Stimulated activated CD4-positive, alpha-beta T cell treated with anti-CD3 and anti-CD28 coated beads, Interleukin-4, amount 100 ng/mL, for 24 hours (primary cell): ENCODE measurements around the gene TGFBR3.

Experiments
- DNase-seq: peaks from one replicate; pipeline ENCODE4 v3.0.0-alpha.2; 2020

TGFBR3 gene

GRCh38 chr1:91703095-91703494, 182.9 kb downstream of the TGFBR3 start:
- DNase-seq: no peak

GRCh38 chr1:91701472-91701869, 184.5 kb downstream of the TGFBR3 start:
- no peak for DNase-seq

- DNase-seq: no peak
Measured at GRCh38 chr1:91700771-91701471, 185.0 kb downstream of the TGFBR3 start.

- no peak for DNase-seq
Measured at GRCh38 chr1:91700332-91700731, 185.6 kb downstream of the TGFBR3 start.

- no peak for DNase-seq
Measured at GRCh38 chr1:91699339-91699974, 186.5 kb downstream of the TGFBR3 start.

GRCh38 chr1:91697861-91698260, 188.1 kb downstream of the TGFBR3 start:
- DNase-seq: no peak

- peak; percentile 47 for DNase-seq
Measured at GRCh38 chr1:91697416-91697815, 188.5 kb downstream of the TGFBR3 start.

- DNase-seq: no peak
Measured at GRCh38 chr1:91696321-91696720, 189.6 kb downstream of the TGFBR3 start.

- no peak for DNase-seq
Measured at GRCh38 chr1:91693557-91693956, 192.4 kb downstream of the TGFBR3 start.

- no peak for DNase-seq
Measured at GRCh38 chr1:91691525-91691924, 194.4 kb downstream of the TGFBR3 start.

- no peak for DNase-seq
Measured at GRCh38 chr1:91689641-91690481, 196.1 kb downstream of the TGFBR3 start.

GRCh38 chr1:91687452-91687851, 198.5 kb downstream of the TGFBR3 start:
- DNase-seq: no peak

- no peak for DNase-seq
Measured at GRCh38 chr1:91685994-91686393, 200.0 kb downstream of the TGFBR3 start.

- DNase-seq: no peak
Measured at GRCh38 chr1:91684481-91685196, 201.3 kb downstream of the TGFBR3 start.

- DNase-seq: no peak
Measured at GRCh38 chr1:91683598-91683951, 202.4 kb downstream of the TGFBR3 start.

- DNase-seq: no peak
Measured at GRCh38 chr1:91682882-91683597, 202.9 kb downstream of the TGFBR3 start.

- DNase-seq: no peak
Measured at GRCh38 chr1:91680556-91681155, 205.3 kb downstream of the TGFBR3 start.

GRCh38 chr1:91679446-91679845, 206.5 kb downstream of the TGFBR3 start:
- no peak for DNase-seq

- no peak for DNase-seq
Measured at GRCh38 chr1:91676030-91676429, 209.9 kb downstream of the TGFBR3 start.

GRCh38 chr1:91674107-91674506, 211.8 kb downstream of the TGFBR3 start:
- DNase-seq: no peak

- DNase-seq: no peak
Measured at GRCh38 chr1:91673613-91674012, 212.3 kb downstream of the TGFBR3 start.

GRCh38 chr1:91672601-91673161, 213.3 kb downstream of the TGFBR3 start:
- peak; percentile 20 for DNase-seq
